Ascending aorta (tissue), 2 donors: ENCODE data around the gene C20orf141. TPM values are rescaled to one million over a fixed set of nuclear protein-coding genes. Genes with fewer than 3 reads are reported as not detected.

Experiments
- DNase-seq, 2 donors: peaks; one replicate each; pipeline ENCODE4 v3.0.0-alpha.2; 2019; ENCODE audit warnings: low spot score in 2 of 2
- H3K27ac ChIP-seq, 2 donors: fragments of 200-600 bp; sonication (generic); one replicate each; pipeline ENCODE4 v1.5.1; 2016 to 2017; ENCODE audit warnings: mild to moderate bottlenecking in 1 of 2
- H3K27me3 ChIP-seq: fragments of 200-600 bp; sonication (generic); one replicate; pipeline ENCODE4 v1.5.1; 2017
- H3K36me3 ChIP-seq, 2 donors: fragments of 200-600 bp; sonication (generic); one replicate each; pipeline ENCODE4 v1.5.1; 2016
- H3K4me1 ChIP-seq, 2 donors: fragments of 200-600 bp; sonication (generic); one replicate each; pipeline ENCODE4 v1.5.1; 2016 to 2017; ENCODE audit warnings: mild to moderate bottlenecking in 1 of 2
- H3K4me3 ChIP-seq, 2 donors: fragments of 200-600 bp; sonication (generic); one replicate each; pipeline ENCODE4 v1.5.1; 2016 to 2017; ENCODE audit warnings: mild to moderate bottlenecking in 1 of 2
- H3K9me3 ChIP-seq, 2 donors: fragments of 200-600 bp; sonication (generic); one replicate each; pipeline ENCODE4 v1.5.1; 2016
- intact Hi-C: fragments of 100-400 bp; cut with DNase I; formaldehyde crosslinking; loops from one replicate; pipeline ENCODE4 v1.15.1; 2023
- total RNA-seq: library from RNA; depleted of rRNA; stranded (reverse); fragments of >200 nt; gene quantifications from one replicate; pipeline ENCODE4 v1.1.0, GENCODE V29; 2016
- TF ChIP-seq, protein P1 (sequence below), 3 experiments: fragments of 200-600 bp in 2 of 3; fragments of 450-650 bp in 1 of 3; sonication (generic) in 2 of 3; IDR thresholded peaks; one replicate each; pipeline ENCODE4 v1.5.1; 2016 to 2019; ENCODE audit warnings: antibody characterized with exemption in 3 of 3, mild to moderate bottlenecking in 1 of 3, moderate library complexity in 1 of 3

C20orf141 gene
- total RNA-seq, 1 donor from 2014 or later: not detected

DNA sequence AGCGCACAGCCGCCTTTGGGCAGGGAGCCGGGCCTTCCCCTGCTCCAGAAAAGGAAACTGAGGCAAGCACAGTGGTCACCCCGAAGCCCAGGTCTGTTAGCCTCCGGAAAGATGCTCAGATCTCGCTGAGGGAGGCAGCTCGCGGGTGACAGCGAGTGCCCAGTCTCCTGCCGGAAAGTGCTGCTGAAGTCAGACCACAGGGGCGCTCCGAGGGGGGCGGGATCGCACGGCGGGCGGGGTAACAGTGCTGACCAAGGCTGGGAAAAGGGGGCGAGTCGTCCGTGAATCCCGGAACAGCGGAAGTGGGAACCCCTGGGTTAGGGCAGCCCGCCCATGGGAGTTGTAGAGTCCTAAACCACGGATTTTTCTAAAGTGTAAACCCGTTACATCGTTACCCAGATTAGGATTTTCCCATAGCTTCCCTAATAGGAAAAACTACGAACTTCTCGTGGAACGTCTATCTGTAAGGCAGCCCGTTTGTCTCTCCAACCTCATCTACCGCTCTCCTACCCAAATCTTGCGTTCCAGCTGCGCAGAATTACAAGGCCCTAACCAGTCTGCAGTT lies 26.3 kb downstream of the C20orf141 start:
- TF ChIP-seq, protein P1, sequence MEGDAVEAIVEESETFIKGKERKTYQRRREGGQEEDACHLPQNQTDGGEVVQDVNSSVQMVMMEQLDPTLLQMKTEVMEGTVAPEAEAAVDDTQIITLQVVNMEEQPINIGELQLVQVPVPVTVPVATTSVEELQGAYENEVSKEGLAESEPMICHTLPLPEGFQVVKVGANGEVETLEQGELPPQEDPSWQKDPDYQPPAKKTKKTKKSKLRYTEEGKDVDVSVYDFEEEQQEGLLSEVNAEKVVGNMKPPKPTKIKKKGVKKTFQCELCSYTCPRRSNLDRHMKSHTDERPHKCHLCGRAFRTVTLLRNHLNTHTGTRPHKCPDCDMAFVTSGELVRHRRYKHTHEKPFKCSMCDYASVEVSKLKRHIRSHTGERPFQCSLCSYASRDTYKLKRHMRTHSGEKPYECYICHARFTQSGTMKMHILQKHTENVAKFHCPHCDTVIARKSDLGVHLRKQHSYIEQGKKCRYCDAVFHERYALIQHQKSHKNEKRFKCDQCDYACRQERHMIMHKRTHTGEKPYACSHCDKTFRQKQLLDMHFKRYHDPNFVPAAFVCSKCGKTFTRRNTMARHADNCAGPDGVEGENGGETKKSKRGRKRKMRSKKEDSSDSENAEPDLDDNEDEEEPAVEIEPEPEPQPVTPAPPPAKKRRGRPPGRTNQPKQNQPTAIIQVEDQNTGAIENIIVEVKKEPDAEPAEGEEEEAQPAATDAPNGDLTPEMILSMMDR (IDR thresholded peaks at IDR 0.05): no peak
- H3K27ac ChIP-seq: peak overlapping the region; percentile 86 to 89
- H3K9me3 ChIP-seq: no peaks in the 10 kb centered on the region
- H3K4me1 ChIP-seq: peaks cover 5% of the 10 kb centered on the region in 2 donors
- DNase-seq: peak in 1 of 2 donors; percentile 88
- intact Hi-C loops: loop anchor here (1.0 to 10.0 kb wide), 5 partner anchors 32 to 204 kb away; partner anchors contain the start of genes EBF4, GNRH2, MRPS26 and NOP56
- no peaks in the 10 kb centered on the region for H3K36me3 ChIP-seq
- H3K27me3 ChIP-seq: no peaks in the 10 kb centered on the region
- peak overlapping the region; percentile 73 to 87 for H3K4me3 ChIP-seq

DNA sequence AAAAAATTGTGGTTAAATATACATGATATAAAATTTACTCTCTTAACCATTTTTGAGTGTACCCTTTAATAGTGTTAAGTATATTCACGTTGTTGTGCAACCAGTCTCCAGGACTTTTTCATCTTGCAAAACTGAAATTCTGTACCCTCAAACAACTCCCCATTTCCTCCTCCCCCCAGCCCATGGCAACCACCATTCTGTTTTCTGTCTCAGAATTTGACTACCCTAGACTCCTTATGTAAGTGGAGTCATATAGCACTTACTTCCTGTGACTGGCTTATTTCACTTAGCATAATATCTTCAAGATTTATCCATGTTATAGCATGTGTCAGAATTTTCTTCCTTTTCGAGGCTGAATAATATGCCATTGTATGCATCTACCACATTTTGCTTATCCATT lies 30.8 kb downstream of the C20orf141 start:
- TF ChIP-seq, protein P1 (IDR thresholded peaks at IDR 0.05): no peak
- Histone ChIP-seq H3K36me3 (no peaks in the 10 kb centered on the region), H3K4me3 (no peak overlapping the region), H3K27me3 (no peaks in the 10 kb centered on the region), H3K27ac (no peak overlapping the region), H3K4me1 (peaks cover 5% of the 10 kb centered on the region in 2 donors), H3K9me3 (no peaks in the 10 kb centered on the region)
- intact Hi-C loops: loop anchor here (10.0 kb wide), 1 partner anchor 199 kb away; the partner anchor contains the start of genes GNRH2 and MRPS26
- DNase-seq: no peak

DNA sequence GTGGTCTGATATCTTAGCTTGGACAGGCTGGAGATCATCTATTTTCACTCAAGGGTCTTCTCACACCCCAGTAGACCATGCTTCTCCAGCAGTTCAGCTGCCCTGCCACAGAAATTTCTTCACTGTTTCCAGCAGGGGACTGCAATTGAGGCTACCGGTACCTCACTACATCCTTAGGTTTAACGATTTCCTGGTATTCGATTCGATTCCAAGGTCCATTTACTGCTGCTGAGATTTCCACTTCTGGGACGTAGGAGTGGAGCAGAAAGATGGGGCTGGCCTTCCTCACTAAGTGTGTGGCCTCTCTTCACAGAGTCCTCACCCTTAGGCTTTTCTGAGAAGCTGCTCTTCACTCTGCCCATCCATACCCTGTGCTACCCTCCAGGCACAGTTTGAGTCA lies 31.9 kb downstream of the C20orf141 start:
- no peak for DNase-seq
- no peaks in the 10 kb centered on the region for H3K9me3 ChIP-seq
- no peaks in the 10 kb centered on the region for H3K36me3 ChIP-seq
- no peaks in the 10 kb centered on the region for H3K27me3 ChIP-seq
- TF ChIP-seq, protein P1 (IDR thresholded peaks at IDR 0.05): no peak
- peaks cover 2% of the 10 kb centered on the region in 2 donors for H3K4me1 ChIP-seq
- intact Hi-C loops: loop anchor here (10.0 kb wide), 1 partner anchor 198 kb away; the partner anchor contains the start of genes GNRH2 and MRPS26
- no peak overlapping the region for H3K4me3 ChIP-seq
- H3K27ac ChIP-seq: no peak overlapping the region

DNA sequence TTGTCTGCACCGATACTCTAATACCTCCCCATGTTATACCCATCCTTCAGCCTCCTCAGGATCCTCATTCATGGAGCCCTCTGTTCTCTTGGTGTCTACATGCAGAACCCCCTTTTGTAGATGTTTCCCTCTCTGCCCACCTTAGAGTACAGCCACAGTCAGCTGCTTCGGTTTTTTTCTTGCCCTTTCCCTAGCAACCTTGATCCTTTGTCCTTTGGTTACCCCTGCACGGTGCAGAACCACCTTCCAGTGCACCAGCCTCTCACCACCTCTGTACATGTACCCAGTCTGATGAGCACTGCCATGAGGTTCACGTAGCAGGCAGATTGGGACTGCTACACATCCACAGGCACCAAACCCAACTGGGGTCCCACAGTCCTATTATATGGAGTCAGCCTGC lies 33.0 kb downstream of the C20orf141 start:
- Histone ChIP-seq H3K27me3 (no peaks in the 10 kb centered on the region), H3K27ac (no peak overlapping the region), H3K9me3 (no peaks in the 10 kb centered on the region), H3K4me3 (no peak overlapping the region), H3K36me3 (no peaks in the 10 kb centered on the region), H3K4me1 (no peaks in the 10 kb centered on the region)
- TF ChIP-seq, protein P1 (IDR thresholded peaks at IDR 0.05): no peak
- DNase-seq: no peak
- intact Hi-C loops: loop anchor here (10.0 kb wide), 1 partner anchor 197 kb away; the partner anchor contains the start of genes GNRH2 and MRPS26

DNA sequence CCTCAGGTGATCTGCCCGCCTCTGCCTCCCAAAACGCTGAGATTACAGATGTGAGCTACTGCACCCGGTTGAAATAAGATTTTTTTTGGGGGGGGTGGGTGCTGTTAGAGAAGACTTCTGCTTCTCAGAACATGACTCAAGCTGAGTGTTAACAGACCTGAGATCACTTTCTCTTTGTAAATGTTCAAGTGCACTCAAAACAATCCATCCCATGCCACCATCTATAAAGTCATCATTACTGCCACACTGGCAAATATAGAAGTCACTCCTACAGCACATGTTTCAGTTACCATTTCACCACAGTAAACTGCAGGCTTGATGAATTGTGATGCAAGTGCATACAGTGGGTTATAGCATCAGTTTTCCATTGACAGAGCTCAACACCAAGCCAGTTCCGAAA lies 34.7 kb downstream of the C20orf141 start:
- TF ChIP-seq, protein P1 (IDR thresholded peaks at IDR 0.05): no peak
- no peaks in the 10 kb centered on the region for H3K27me3 ChIP-seq
- H3K4me3 ChIP-seq: no peak overlapping the region
- H3K27ac ChIP-seq: no peak overlapping the region
- H3K36me3 ChIP-seq: no peaks in the 10 kb centered on the region
- no peaks in the 10 kb centered on the region for H3K4me1 ChIP-seq
- no peak for DNase-seq
- intact Hi-C loops: loop anchor here (10.0 kb wide), 1 partner anchor 195 kb away; the partner anchor contains the start of genes GNRH2 and MRPS26
- no peaks in the 10 kb centered on the region for H3K9me3 ChIP-seq
